Astrocyte (in vitro differentiated cells and primary cell): ENCODE data around the gene VAT1L. TPM values are rescaled to one million over a fixed set of nuclear protein-coding genes. Genes with fewer than 3 reads are reported as not detected.

Source experiments
- DNase-seq: peaks from one replicate; pipeline ENCODE4 v3.0.0-alpha.2; 2010; ENCODE audit warnings: low read depth
- FAIRE-seq: peaks from 2 replicates; lab custom pipeline; 2011; peaks lifted over from hg19 to GRCh38; lab: Jason Lieb, UNC
- H2AFZ ChIP-seq: 2 replicates; pipeline ENCODE4 v1.6.0; 2012; ENCODE audit warnings: low read depth, low read length, inconsistent platforms
- H3K27ac ChIP-seq: 2 replicates; pipeline ENCODE4 v1.5.1; 2011; ENCODE audit warnings: low read depth, low read length, inconsistent platforms
- H3K27me3 ChIP-seq: 2 replicates; pipeline ENCODE4 v1.6.0; 2011; ENCODE audit warnings: low read length, inconsistent platforms; ENCODE audit not compliant: insufficient read depth
- H3K36me3 ChIP-seq: 2 replicates; pipeline ENCODE4 v1.5.1; 2011; ENCODE audit warnings: low read length, inconsistent platforms; ENCODE audit not compliant: insufficient read depth
- H3K4me1 ChIP-seq: 2 replicates; pipeline ENCODE4 v1.5.1; 2011; ENCODE audit warnings: low read length, inconsistent platforms; ENCODE audit not compliant: insufficient read depth
- H3K4me2 ChIP-seq: 2 replicates; pipeline ENCODE4 v1.6.0; 2012; ENCODE audit warnings: low read length, inconsistent platforms
- H3K4me3 ChIP-seq: 2 replicates; pipeline ENCODE4 v1.5.1; 2011; ENCODE audit warnings: low read depth, mild to moderate bottlenecking, low read length, inconsistent platforms; ENCODE audit not compliant: insufficient read depth
- H3K79me2 ChIP-seq: 2 replicates; pipeline ENCODE4 v1.6.0; 2012; ENCODE audit warnings: mild to moderate bottlenecking, low read length, inconsistent platforms; ENCODE audit not compliant: insufficient read depth
- H3K9ac ChIP-seq: 2 replicates; pipeline ENCODE4 v1.6.0; 2012; ENCODE audit warnings: mild to moderate bottlenecking, low read length, inconsistent platforms
- H3K9me3 ChIP-seq: 2 replicates; pipeline ENCODE4 v1.5.1; 2012; ENCODE audit warnings: low read depth, mild to moderate bottlenecking, low read length, inconsistent platforms; ENCODE audit not compliant: insufficient read depth
- H4K20me1 ChIP-seq: 2 replicates; pipeline ENCODE4 v1.6.0; 2012; ENCODE audit warnings: low read length, inconsistent platforms; ENCODE audit not compliant: insufficient read depth
- H3K27ac Mint-ChIP-seq: one replicate; pipeline ENCODE4 v1.8.0; 2021; ENCODE audit warnings: mild to moderate bottlenecking, mixed read lengths; ENCODE audit not compliant: unreplicated experiment
- H3K27me3 Mint-ChIP-seq: one replicate; pipeline ENCODE4 v1.8.0; 2021; ENCODE audit warnings: low read depth, mixed read lengths; ENCODE audit not compliant: unreplicated experiment
- H3K36me3 Mint-ChIP-seq: one replicate; pipeline ENCODE4 v1.8.0; 2021; ENCODE audit warnings: low read depth, mixed read lengths; ENCODE audit not compliant: unreplicated experiment
- H3K4me1 Mint-ChIP-seq: one replicate; pipeline ENCODE4 v1.8.0; 2021; ENCODE audit warnings: low read depth, mixed read lengths; ENCODE audit not compliant: unreplicated experiment
- H3K4me3 Mint-ChIP-seq: one replicate; pipeline ENCODE4 v1.8.0; 2021; ENCODE audit warnings: mild to moderate bottlenecking, moderate library complexity, mixed read lengths; ENCODE audit not compliant: unreplicated experiment
- H3K9me3 Mint-ChIP-seq: one replicate; pipeline ENCODE4 v1.8.0; 2021; ENCODE audit warnings: mild to moderate bottlenecking, mixed read lengths; ENCODE audit not compliant: unreplicated experiment
- EZH2 ChIP-seq: IDR thresholded peaks from 2 replicates; pipeline ENCODE4 v1.6.1; 2012; ENCODE audit warnings: mild to moderate bottlenecking, low read length, inconsistent platforms; ENCODE audit not compliant: insufficient read depth
- total RNA-seq: library from RNA; stranded (reverse); gene quantifications from 2 replicates; pipeline ENCODE4 v1.2.1, GENCODE V29; 2021
- TF ChIP-seq, protein P1 (sequence below): IDR thresholded peaks from 2 replicates; pipeline ENCODE4 v1.5.1; 2011; ENCODE audit warnings: low read depth, mild to moderate bottlenecking, inconsistent platforms, low read length, moderate library complexity; ENCODE audit not compliant: insufficient read depth

The VAT1L gene
- total RNA-seq, 1 donor from 2014 or later, result 3.3 TPM

DNA sequence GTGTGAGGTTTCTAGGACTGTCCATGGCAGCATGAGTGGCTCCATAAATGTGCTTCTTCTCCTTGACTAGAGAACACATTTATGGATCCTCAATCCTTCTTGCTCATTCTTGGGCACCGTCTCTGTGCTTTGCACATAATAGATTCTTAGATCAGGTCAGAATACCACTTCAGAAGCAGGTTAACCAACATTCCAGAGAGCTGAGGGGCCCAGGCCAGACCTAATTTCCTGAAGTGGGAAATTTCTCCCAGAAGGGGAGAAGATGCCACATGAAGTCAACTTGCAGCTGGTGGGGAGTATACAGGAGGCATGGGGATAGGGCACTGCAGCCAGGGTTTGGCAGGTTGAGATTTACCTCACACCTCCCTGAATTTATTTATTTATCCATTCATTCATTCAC is 24.4 kb upstream of the VAT1L start:
- no peak overlapping the region for H3K4me3 Mint-ChIP-seq
- no peaks in the 10 kb centered on the region for H3K9me3 ChIP-seq
- DNase-seq (peak; percentile 32), FAIRE-seq (no peak)
- H3K9ac ChIP-seq, result no peak overlapping the region
- no peak overlapping the region for H3K27ac Mint-ChIP-seq
- peaks cover 2% of the 10 kb centered on the region for H3K36me3 Mint-ChIP-seq
- peaks cover 6% of the 10 kb centered on the region for H3K27me3 Mint-ChIP-seq
- no peak overlapping the region for H2AFZ ChIP-seq
- H3K36me3 ChIP-seq, result no peaks in the 10 kb centered on the region
- no peak overlapping the region for H3K27ac ChIP-seq
- H3K9me3 Mint-ChIP-seq, result peaks cover 2% of the 10 kb centered on the region
- H3K4me2 ChIP-seq, result no peak overlapping the region
- H4K20me1 ChIP-seq, result no peaks in the 10 kb centered on the region
- no peak overlapping the region for H3K4me3 ChIP-seq
- no peaks in the 10 kb centered on the region for H3K27me3 ChIP-seq
- TF ChIP-seq EZH2, result no peak
- TF ChIP-seq, protein P1, sequence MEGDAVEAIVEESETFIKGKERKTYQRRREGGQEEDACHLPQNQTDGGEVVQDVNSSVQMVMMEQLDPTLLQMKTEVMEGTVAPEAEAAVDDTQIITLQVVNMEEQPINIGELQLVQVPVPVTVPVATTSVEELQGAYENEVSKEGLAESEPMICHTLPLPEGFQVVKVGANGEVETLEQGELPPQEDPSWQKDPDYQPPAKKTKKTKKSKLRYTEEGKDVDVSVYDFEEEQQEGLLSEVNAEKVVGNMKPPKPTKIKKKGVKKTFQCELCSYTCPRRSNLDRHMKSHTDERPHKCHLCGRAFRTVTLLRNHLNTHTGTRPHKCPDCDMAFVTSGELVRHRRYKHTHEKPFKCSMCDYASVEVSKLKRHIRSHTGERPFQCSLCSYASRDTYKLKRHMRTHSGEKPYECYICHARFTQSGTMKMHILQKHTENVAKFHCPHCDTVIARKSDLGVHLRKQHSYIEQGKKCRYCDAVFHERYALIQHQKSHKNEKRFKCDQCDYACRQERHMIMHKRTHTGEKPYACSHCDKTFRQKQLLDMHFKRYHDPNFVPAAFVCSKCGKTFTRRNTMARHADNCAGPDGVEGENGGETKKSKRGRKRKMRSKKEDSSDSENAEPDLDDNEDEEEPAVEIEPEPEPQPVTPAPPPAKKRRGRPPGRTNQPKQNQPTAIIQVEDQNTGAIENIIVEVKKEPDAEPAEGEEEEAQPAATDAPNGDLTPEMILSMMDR, result no peak
- peaks cover 18% of the 10 kb centered on the region for H3K4me1 Mint-ChIP-seq
- no peaks in the 10 kb centered on the region for H3K79me2 ChIP-seq
- no peaks in the 10 kb centered on the region for H3K4me1 ChIP-seq

- Mint-ChIP-seq H3K9me3 (peaks cover 2% of the 10 kb centered on the region), H3K4me1 (peaks cover 8% of the 10 kb centered on the region), H3K4me3 (no peak overlapping the region), H3K27ac (no peak overlapping the region), H3K36me3 (peaks cover 2% of the 10 kb centered on the region), H3K27me3 (peaks cover 6% of the 10 kb centered on the region)
- H3K4me3 ChIP-seq, result no peak overlapping the region
- H2AFZ ChIP-seq, result no peak overlapping the region
- H3K4me2 ChIP-seq, result no peak overlapping the region
- no peak for TF ChIP-seq EZH2
- TF ChIP-seq, protein P1, result no peak
- H3K27me3 ChIP-seq, result no peaks in the 10 kb centered on the region
- H3K27ac ChIP-seq, result no peak overlapping the region
- FAIRE-seq (no peak), DNase-seq (no peak)
- H3K9me3 ChIP-seq, result no peaks in the 10 kb centered on the region
- H4K20me1 ChIP-seq, result no peaks in the 10 kb centered on the region
- no peaks in the 10 kb centered on the region for H3K4me1 ChIP-seq
- H3K9ac ChIP-seq, result no peak overlapping the region
- no peaks in the 10 kb centered on the region for H3K36me3 ChIP-seq
- no peaks in the 10 kb centered on the region for H3K79me2 ChIP-seq
Measured at GRCh38 chr16:77767211-77767610, 21.2 kb upstream of the VAT1L start.

DNA sequence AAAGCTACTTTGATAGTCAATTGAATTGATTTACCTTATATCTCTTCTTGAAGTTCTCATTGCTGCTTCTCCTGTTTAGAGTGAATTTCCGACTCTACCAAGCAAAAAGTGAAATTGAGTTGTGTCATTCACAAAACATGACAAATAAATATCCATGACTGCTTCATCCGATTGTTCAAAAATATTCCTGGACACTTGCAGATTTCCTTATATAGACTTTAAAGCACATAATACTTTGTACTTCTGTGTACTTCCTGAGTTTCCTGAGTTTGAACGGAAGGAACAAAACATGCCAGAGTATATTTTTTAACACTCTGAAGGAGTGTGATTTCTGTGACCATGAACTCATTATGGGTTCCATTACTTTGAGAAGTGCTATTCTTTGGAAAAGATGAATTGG is 20.5 kb upstream of the VAT1L start:
- Mint-ChIP-seq H3K9me3 (peaks cover 2% of the 10 kb centered on the region), H3K4me3 (no peak overlapping the region), H3K27me3 (peaks cover 6% of the 10 kb centered on the region), H3K4me1 (peaks cover 8% of the 10 kb centered on the region), H3K27ac (no peak overlapping the region), H3K36me3 (peaks cover 2% of the 10 kb centered on the region)
- Histone ChIP-seq H3K79me2 (no peaks in the 10 kb centered on the region), H3K4me3 (no peak overlapping the region), H3K9me3 (no peaks in the 10 kb centered on the region), H3K4me2 (no peak overlapping the region), H3K27ac (no peak overlapping the region), H4K20me1 (no peaks in the 10 kb centered on the region), H3K36me3 (no peaks in the 10 kb centered on the region), H3K9ac (no peak overlapping the region), H3K4me1 (no peaks in the 10 kb centered on the region), H3K27me3 (no peaks in the 10 kb centered on the region), H2AFZ (no peak overlapping the region)
- TF ChIP-seq, protein P1, result no peak
- TF ChIP-seq EZH2, result no peak
- DNase-seq (no peak), FAIRE-seq (no peak)
